Islet precursor cell (in vitro differentiated cells): ENCODE measurements around the gene CACNA1C.
"Not testable (repeated sequence)": the region's sequence is repeated elsewhere in the genome, so short reads cannot be mapped to it uniquely, and the experiment has no call there.

Experiments used
- DNase-seq: peaks from one replicate; pipeline ENCODE4 v3.0.0-alpha.2; 2018

CACNA1C gene

DNA sequence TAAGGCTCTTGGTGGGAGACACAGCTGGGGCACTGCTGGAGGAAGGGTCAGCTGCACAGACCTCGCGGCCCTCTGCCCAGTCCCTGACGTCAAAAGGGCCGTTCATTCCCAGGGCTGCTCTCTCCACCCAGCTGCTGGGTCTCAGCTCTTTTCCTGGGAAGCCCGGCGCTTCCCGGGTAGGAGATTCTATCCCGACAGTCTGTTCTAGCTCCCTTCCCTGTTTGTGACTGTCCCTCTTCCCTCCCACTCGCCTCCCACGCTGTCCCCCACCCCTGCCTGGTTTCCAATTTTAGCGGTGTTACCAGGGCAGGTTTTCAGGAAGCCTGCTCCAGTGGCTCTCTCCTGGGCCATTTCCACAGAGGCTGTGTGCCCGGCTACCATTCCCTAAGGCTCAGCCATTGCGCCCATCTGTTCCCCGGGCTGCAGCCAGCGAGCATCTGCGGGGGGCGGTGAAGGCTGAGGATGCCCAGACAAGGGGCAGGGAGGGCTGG lies 186.6 kb downstream of the CACNA1C start:
- no peak for DNase-seq

DNA sequence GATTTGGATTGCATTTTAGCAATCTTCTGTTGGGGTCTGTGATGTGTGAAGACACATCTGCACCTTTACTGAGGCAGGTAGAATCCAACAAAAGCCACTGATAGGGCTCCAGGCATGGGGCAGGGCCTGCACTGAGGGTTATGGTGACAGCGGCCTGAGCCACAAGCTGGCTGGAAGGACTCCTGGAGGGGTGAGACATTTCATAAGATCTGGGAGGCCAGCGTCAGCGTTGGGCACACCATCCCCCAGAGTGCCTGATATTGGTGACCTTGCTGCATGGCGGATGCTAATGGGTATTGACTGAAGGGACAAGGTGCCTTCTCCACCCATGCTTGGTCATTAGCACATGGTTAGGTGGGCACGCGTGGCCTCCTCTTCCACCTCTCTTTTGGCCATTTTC lies 187.6 kb downstream of the CACNA1C start:
- no peak for DNase-seq

DNA sequence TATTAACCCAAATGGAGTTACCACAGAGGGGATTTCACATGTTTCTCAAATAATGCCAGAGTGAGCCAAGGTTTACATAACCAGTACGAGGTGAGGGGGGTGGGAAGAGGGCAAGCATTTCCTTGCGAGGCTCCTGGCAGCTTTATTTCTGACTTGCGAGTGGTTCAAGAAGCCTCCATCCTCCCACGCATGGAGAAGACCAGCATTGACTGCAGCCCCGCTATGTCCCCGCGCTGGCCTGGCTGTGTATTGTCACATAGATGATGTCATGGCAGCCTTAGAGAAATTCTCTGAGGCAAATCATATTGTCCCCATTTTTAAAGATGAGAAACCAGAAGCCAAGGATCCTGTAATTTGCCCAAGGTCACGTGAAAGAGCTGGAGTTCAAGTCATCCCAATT lies 188.2 kb downstream of the CACNA1C start:
- DNase-seq = no peak

DNA sequence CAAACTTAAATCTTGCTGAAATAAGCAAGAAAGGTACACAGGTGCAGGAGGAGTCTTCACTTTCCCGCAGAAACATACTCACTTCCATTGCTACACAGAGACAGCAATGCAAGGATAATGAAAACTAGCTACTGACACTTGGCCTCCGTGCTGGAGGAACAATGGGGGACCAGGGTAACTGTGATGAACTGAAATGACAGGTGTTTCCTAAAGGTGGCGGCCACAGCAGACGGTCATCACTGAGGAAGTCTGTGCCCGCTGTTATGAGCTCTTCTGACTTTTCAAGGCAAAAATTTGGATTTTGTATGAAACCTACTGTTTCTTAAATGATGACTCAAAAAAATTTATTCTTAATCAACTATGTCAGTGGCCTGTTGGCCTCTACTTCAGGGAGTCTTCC lies 189.4 kb downstream of the CACNA1C start:
- no peak for DNase-seq

DNA sequence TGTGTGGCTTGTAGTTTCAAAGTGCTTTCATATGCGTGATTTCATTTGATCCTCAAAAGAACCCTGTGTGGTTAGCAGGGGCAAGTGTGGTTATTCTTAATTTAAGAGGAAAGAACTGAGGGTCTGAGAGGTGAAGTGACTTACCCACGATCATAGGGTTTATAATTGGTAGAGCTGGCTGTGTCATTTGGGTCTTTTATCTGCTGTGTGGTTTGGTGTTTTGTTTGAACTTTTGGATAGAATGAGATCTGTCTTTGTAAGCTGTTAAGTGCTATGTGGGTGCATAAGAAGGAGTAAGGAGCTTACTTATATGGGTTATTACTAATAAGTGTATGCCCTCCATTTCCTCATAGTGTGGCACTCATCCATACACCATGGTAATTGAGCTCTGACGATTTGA lies 190.0 kb downstream of the CACNA1C start:
- no peak for DNase-seq

DNA sequence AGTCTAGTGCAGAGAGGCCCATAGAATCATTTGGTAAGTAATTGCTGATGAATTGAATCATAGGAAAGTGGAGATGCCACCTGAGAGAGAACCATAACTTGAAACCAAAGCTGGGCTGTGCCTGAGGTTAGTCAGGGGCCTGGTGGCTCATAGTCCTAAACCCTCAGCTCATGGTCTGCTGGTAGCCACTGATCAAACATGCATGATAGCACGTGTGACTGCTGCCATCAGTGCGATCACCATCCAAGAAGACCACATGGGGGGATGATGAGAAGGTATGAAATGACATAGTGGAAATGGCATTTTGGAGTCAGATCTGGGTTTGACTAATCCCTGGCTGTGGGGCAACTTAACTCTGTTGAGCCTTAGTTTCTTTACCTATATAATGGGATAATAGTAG lies 190.5 kb downstream of the CACNA1C start:
- DNase-seq = peak; percentile 48

DNA sequence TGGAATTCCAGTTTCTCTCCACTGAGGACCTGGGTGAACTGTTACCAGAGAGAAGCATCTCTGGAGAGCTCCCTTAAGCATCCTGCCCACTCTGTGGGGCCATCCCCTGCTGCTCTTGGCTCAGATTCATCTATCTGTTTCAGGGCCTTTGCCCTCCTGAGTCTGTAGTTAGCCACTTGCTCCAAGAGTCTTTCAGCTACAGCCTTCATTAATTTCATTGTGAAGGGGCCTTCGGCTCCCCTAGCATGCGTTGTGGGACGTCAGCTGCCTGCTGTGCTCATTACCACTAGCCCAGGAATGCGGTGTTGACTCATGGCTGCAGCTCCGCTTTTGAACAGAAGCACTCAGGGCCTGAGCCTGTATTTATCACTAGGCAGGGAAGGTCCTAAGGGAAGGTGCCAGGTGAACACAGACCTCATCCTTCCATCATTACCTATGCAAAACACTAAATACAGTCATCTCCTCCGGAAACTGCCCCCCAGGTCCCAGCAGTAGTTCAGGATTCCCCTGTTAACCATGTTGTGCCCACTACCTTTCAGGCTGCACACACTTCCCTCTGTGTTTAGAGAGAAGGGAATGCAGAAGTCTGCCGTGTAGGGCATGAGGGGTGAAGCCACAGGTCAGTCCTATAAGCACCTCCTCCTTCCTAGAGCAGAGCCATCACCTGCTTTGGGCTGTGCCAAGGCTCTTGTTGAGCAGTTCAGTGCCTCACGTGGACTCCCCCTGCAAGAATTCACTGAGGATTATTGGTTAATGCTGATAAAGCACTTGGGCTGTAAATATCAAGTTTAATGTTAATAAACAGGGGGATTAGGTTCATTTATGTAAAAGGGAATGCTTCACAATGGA lies 191.4 kb downstream of the CACNA1C start:
- DNase-seq = peak; percentile 97

DNA sequence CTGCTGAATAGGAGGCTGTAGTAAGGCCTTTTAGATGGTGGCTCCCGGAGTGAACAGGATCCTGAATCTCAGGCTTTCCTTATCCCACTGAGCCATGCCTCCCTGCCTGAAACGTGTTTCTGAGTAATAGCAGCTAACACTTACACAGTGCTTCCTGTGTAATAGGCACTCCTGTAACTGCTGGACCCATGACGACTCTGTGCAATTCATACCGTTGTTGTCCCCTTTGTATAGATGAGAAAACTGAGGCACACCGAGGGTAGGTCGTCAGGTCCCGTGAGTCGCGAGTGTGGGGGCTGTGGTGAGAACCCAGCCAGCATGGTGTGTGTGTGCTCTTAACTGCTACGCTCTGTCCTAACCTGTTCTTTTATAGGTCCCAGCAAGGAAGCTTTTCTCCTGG lies 193.6 kb downstream of the CACNA1C start:
- no peak for DNase-seq

DNA sequence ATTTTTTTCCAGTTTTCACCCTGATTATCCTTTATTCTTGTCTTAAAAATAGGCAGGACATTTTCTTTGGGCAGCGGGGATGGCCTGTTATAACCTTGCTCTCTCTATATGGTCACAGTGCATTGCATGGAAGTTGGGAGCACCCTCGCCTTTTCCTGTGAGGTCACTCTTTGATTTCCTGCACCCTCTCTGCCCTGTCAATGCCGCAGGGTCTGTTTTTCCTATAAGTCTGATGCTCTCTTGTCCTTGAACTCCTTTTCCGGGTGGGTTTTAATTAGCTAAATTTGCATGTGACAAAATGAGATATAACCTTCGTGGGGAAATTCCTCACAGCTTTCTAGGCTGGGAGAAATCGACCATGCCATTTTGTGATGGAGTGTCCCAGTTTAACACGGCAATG lies 194.3 kb downstream of the CACNA1C start:
- no peak for DNase-seq

DNA sequence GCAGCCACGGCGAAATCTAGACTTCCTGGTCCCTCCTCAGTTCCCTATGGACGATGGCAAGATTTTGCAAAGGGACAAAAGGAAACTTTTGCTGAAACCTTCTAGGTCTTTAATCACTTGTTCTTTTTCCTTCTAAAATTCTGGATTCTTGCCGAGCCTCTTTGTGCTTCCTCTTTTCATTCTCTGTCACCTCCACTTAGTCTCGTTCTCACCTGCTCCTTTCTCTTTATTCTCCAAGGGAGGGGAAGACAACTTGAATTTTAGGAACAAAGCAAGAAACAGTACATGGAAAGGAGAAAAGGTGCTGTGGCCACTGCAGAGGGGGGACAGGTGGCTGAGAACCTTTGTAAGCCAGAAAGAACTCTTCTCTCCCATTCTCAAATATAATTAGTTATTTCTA lies 194.8 kb downstream of the CACNA1C start:
- no peak for DNase-seq

DNA sequence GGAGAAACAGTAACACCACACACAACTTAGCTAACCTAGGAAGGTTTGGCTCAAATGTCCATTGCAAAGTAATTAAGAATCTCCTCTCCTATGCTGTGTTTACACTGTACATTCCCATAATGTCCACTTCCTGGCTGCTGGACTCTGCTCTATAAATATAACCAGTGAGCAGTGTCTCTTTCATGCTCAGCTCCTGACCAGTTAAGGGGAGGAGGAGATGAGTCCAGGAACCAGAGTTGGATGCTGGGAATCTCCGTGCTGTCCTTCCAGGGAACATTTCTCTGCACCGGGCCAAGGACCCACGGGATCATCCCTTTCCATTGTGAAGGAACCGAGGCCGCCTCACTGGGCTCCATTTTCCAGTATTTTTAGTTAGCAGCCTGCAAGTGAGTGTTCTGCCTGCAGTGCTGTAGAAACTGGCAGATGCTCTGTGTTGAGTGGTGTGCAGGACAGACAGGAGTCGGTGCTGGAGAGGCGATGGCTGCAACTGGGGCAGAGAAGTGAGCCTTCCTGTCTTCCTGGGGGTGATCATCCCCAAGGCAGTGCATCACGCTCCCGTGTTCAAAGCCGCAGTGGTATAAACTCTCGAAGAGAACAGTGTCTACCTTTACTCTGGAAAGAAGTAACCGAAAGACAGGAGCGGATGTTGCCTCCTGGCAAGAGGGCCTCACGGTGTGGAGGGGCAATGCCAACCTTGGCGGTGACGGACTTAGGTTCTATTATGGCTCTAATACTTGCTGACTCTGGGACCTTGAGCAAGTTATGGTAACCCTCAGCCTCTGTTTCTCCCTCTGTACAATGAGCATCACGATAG lies 195.5 kb downstream of the CACNA1C start:
- DNase-seq = no peak

DNA sequence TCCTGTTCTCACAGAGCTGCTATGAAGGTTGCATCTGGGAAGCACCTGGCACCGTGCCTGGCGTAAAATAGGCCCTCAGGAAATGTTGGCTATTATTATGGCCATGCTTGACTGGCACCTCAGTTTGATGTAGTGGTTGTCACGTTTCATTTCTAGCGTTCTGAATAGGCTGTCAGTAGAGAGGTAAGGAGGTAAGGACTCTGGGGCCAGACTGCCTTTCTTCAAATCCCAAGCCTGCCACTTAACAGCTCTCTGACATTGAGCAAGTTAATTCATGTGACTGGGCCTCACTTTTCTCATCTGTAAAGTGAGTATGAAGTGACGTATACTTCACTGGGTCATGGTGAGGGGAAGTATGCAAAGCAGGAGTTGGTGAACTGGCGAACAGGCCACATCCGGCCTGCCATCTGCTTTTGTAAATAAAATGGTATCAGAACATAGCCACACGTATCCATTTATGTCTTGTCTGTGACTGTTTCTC lies 196.2 kb downstream of the CACNA1C start:
- DNase-seq = no peak

DNA sequence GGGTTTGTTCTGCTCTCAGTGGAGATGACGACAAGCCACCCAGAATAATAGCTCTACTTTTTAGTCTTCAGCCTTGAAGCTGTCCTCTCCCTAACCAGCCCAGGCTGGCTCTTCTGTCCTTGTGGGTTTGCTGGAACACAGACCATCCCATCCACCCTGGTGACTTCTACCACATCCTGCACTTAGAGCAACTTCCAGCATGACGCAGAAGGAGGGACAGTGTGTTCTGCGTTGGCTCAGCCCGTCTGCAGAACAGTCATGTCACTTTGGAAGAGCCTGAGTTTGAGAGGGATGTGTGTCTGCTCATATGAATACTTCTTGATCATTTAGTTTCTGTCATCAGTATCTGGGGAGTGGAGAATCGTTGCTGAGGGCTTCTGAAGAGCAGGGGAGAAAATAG lies 198.0 kb downstream of the CACNA1C start:
- DNase-seq = no peak

DNA sequence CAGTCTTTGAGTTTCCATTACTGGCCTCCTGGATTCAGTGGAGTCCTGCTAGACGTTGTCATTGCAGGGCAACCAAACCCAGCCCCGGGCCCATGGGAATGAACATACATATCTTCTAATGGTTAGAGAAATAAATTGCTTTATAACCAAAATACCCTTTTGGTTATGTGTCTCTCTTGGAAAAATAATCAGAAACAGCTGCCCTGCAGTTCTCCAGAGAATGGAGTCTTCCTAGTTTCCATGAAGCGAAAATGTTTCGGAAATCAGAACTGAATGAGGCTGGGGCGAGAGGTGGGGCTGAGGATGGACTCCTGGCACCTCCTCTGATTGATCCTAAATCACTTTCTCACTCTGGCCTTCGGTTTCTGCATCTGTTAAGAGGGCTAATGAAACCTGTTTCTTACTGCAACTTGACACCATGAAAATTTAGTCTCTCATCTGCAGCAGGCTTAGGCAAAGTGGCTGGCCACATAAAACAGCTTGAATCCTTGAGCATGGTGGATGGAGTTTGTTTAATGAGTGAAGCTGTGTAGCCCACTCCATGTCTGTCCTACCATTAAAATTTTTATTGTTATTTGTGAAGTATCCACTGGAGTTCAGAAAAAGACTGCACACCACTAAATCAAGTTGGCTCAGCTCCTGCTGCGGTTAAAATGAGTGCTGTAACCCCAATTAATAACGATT lies 198.9 kb downstream of the CACNA1C start:
- DNase-seq = no peak

DNA sequence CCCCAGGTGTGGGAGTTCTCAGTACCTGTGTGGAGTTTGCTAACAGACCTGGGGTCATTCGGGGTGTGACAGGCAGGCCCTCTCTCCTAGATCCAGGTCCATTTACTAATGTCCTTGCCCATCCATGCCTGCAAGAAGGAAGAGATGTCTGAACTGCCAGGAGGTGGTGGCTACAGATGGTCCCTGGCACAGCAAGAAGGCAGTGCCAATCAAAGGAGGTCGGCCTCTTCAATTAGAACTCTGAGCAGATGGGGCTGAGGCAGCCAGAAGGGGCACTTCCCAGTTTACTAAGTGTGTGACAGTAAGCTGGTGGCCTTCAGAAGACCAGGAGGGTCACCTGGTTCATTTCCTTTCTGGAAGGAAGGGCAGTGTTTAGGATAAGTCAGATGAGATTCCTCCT lies 202.5 kb downstream of the CACNA1C start:
- no peak for DNase-seq

DNA sequence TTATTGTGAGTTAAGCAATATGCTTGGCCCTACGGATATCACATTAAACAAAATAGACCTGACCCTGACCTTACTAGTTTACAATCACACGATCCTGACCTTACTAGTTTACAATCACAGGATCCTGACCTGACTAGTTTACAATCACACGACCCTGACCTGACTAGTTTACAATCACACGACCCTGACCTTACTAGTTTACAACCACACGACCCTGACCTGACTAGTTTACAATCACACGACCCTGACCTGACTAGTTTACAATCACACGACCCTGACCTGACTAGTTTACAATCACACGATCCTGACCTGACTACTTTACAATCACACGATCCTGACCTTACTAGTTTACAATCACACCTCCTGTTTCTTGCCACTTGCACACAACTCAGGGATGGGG lies 202.9 kb downstream of the CACNA1C start:
- DNase-seq = not testable (repeated sequence)

DNA sequence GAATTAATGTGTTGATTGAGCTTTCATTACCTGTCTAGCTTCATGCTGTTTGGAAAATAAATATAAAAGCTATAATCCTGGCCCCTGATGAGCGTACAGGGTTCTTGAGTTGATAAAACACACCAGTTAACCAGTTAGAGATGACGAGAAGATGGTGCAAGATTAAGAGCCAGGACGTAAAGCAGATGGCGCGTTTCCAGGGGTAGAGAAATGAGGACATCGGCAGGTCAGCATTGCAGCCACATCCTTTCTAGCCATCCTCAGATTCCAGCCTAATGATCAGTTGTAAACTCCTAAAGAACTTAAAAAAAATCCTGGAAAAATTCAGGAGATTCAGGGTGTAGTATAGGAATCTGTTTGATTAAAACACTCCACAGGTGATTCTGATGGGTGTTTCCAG lies 203.7 kb downstream of the CACNA1C start:
- DNase-seq = no peak

DNA sequence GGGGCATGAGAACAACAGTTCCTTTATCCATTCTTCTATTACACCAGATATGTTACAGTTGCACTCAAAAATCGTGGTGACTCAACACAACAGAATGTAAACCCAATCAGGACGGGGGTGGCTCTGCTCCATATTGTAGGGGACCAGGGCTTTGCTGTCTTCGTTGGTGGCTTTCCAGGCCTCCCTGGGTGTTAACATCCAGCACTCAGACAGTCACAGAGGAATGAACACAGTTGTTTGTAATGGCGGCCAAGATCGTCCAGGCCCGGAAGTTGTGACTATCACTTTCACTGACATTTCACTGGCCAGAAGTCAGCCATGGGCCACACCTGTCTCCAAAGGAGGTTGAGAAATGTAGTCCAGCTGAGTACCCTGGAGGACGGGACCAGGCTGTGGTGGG lies 204.1 kb downstream of the CACNA1C start:
- DNase-seq = peak; percentile 73

DNA sequence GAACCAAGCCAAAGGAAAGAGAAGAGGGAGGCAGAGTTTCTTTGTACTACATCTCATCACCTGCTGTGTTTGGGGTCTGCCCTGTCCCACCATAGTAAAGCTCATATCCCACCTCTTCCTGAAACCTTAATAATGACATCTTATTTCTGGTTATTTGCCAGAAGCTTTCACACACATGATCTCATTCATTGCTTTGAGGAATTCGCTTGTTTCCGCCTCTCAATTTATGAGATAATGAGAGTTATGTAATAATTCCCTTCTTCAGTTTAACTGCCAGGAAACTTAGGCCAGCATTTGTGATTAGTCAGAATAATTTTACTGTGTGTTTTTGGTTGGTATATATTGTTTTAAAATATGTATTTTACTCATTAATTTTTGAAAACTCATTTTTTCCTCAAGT lies 205.2 kb downstream of the CACNA1C start:
- no peak for DNase-seq

DNA sequence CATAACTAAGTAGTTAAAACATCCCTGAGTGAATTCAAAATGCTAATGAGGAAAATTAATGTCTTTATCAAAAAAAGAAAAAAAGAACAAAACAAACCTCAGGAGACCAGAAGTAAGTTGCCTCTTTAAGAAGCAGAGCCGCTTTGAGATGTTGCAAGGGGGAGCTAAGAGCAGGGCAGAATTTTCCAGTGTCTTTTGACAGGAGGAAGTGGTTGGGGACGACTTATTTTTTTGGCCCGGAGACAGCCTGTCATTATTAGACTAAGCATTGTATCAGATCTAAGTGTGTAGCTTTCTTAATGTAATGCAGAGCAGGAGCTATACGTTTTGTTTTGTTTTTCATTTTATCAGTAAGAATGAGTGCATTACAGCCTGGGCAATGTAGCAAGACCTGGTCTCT lies 206.6 kb downstream of the CACNA1C start:
- DNase-seq = no peak

DNA sequence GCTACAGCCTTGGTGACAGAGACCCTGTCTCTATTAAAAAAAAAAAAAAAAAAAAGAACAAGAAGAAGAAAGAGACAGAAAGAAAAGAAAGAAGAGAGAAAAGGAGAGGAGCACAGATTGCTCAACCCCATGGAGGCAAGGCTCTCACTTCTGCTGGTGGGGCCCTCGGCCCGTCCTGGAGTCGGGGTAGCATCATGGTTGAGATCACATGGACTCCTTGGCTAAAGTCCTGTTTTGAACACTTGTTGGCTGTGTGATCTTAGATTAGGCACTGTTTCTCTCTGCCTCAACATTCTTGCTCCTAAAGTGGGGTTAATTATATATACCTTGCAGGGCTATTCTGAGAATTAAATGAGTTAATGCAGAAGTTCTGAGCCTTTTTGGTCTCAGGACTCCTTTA lies 207.7 kb downstream of the CACNA1C start:
- no peak for DNase-seq

DNA sequence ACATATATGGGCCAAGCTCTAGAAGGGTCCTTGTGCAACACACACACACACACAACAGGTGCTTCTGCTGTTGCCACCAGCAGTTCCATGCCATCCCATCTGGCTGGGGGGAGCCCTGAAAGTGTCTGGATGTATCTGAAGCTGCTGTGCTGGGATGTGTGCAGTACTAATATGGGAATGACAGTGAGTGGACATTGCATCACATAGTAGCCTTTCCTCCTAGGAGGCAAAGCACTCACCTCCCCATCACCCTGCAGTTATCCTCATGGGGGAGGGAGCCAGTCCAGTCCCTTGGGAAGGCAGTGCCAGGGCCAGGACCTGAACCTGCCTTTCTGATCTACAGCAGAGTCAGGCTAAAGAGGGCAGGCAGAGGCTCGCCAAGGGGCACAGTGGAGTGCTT lies 208.9 kb downstream of the CACNA1C start:
- no peak for DNase-seq

DNA sequence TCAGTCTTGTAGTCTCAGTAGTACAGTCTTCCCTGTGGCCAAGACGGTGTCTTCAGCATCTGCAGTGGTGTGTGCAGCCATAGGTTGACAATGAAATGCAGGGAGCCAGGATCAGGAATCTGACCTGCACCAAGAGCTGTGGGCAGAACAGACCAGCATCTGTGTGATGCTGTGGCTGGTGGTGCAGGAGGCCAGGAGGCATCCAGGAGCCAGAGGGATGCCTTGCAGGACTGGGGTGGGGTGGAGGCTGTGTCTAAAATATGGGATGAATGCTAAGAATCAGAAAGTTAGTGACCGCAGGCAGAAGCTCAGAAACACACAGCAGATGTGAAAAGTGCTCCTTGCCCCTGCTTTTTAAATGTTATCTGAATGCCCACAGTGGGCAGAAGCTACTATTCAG lies 209.7 kb downstream of the CACNA1C start:
- no peak for DNase-seq
